Stimulated activated CD4-positive, alpha-beta T cell treated with anti-CD3 and anti-CD28 coated beads, Interleukin-4, amount 100 ng/mL, for 24 hours (primary cell): Measurements from ENCODE around the gene H6PD.
A peak's percentile ranks its signal among the peaks of the same experiment; 100 is the strongest.

Experiments
- DNase-seq: peaks from one replicate; pipeline ENCODE4 v3.0.0-alpha.2; 2020

The H6PD gene

GRCh38 chr1:9211291-9211811 is 23.2 kb upstream of the H6PD start:
- DNase-seq: no peak

DNA sequence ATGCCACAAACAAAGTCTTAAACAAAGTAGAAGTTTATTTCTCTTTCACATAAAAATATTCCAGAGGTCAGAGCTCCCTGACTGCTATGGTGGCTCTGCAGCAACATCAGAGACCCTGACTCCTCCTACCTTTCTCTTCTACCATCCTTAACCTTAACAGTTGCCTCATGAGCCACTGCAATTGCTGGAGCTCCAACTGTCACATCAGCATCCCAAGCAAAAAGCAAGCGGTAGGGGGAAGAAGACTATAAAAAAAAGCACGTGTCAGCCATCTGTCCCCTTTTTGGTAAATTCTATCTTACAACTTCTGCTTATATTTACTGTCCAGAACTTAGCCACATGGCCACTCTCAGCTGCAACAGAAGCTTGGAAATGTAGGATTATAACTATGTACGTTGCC is 21.8 kb upstream of the H6PD start:
- no peak for DNase-seq

DNA sequence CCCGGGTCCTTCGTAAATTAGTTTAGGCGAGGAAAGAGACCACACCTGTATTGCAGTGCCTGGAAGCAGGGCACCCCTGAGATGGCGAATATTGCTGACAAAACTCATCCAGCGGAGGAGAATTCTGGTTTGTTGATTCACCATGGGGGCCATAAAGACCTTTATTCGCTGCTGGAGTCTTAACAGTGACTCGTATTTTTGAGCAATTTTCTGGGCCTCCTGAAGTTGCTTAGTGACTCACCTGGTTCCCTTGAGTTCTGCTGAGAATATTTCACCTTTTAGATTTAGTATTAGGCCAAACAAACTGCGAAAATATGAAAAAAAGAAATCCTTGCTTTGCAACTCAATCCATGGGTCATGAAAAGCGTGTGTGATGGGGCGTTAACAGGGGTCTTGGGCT is 20.6 kb upstream of the H6PD start:
- DNase-seq: no peak

DNA sequence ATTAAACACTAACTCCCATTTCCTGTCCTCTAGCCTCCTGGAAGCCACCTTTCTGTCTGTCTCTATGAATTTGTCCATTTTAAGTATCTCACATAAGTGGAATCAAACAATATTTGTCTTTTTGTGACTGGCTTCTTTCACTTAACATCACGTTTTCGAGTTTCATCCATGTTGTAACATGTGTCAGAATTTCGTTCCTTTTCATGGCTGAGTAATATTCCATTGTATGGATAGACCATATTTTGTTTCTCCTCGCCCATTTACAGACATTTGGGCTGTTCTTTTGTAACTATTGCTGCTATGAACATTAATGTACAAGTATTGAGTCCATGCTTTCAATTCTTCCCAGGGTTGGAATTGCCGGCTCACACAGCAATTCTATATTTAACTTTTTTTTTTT is 15.7 kb upstream of the H6PD start:
- DNase-seq: no peak

DNA sequence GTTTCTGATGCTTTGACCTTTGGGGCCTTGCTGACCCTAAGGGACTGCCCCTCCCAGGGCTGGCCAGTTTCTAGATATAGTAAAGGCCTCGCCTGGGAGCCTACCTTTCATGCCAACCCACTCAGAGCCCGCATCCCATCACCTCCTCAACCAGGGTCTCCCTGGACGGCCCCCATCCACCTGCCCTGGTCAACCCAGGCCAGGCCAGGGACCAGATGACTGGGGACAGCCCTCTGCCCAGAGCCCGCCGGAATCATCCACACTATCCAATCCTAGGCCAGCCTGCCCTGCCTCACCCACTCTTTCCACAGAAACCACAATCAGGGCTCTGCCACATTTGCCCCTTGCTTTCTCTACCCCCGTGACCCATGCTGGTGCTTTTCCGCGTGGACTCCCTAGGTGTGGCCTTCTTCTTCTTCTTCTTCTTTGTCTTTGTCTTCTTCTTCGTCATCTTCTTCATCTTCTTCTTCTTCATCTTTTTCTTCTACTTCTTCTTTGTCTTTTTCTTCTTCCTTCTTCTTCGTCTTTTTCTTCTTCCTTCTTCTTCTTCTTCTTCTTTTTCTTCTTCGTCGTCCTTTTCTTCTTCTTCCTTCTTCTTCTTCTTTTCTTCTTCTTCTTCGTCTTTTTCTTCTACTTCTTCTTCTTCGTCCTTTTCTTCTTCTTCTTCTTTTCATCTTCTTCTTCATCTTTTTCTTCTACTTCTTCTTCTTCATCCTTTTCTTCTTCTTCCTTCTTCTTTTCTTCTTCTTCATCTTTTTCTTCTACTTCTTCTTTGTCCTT is 11.5 kb upstream of the H6PD start:
- no peak for DNase-seq

DNA sequence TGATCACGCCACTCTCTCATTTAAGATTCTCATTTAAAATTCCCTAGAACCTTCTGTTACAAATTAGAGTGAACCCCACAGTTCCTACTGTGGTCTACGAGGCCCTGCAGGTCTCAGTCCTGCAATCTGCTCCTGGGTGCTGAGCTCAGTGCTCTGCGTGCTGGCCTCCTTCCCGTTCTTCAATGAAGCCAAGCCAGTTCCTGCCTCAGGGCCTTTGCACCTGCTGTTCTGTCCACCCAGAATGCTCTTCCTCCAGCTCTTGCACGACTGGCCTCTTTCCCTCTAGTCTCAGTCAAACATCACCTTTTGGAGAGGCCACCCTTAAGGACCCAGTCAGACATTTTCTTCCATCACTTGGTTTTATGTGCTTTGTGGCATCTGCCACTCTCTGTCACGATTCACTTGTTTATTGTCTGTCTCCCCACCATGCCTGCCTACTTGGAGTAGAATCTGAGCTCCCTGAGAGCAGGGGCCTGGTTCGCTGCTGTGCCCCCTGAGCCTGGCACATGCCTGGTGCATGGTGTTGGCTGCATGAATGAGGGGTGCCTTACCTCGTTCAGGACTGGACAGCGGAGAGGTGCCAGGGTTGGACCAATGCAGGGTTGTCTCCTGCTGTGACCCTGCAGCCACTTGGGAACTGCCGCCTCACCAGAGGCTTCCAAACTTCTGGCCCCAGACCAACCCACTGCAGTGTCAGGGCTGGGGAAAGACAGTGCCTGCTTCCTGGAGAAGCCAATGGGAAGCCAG is 9.7 kb upstream of the H6PD start:
- DNase-seq: no peak

- no peak for DNase-seq
These were observed 9.2 kb upstream of the H6PD start for GRCh38 chr1:9225411-9225785.

GRCh38 chr1:9228609-9229008 is 6.0 kb upstream of the H6PD start:
- peak; percentile 26 for DNase-seq

- no peak for DNase-seq
These were observed 5.0 kb upstream of the H6PD start for GRCh38 chr1:9229549-9229948.

DNA sequence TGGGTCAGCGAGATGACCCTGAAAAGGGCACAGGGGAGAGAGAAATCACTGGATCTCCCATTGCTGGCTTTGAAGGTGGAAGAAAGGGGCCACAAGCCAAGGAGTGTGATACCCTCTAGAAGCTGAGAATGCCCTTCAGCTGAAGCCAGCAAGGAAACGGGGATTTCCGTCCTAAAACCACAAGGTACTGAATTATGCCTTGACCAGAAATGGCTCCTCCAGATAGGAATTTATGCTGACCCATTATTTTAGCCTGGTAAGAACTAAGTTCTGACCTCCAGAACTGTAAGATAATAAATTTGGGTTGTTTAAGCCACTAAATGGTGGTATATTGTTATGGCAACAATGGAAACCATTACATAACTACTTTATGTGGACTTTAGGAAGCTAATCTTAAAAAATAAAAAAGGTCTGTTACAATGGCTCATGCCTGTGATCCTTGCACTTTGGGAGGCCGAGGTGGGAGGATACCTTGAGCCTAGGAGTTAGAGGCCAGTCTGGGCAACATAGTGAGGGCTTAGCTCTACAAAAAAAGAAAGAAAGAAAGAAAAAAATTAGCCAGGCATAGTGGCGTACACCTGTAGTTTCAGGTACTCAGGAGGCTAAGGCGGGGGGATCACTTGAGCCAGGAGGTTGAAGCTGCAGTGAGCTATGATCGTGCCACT is 3.6 kb upstream of the H6PD start:
- DNase-seq: no peak

DNA sequence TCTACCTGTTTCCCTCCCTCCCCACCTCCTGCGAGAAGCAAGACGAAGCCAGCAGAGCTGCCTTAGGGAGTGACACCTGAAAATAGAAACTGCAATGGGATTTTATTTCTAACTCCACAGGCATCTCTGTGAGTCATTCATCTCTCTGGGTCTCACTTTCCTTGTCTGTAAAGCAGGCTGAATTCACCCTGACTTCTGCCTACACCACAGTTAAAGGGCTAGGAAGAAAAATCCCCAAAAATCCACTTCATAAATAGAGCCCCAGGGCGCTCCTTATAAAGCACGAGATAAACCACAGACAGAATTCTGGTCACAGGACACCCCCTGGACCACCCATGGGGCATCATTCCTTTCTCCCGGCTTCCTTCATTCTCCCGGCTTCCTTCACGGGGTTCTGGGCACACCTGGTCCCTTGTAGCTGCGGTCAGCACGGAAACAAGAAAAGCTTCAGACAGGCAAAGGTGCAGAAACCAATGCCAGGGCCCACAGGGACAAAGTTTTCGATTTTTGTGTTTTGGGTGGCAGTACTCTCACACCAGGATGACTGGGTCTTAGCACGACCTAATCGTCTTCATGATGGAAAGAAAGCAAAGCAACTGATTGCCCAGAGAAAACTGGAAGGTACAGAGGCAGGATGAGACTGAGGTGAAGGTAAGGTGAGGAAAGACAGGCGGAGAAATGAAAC is 2.8 kb upstream of the H6PD start:
- no peak for DNase-seq

DNA sequence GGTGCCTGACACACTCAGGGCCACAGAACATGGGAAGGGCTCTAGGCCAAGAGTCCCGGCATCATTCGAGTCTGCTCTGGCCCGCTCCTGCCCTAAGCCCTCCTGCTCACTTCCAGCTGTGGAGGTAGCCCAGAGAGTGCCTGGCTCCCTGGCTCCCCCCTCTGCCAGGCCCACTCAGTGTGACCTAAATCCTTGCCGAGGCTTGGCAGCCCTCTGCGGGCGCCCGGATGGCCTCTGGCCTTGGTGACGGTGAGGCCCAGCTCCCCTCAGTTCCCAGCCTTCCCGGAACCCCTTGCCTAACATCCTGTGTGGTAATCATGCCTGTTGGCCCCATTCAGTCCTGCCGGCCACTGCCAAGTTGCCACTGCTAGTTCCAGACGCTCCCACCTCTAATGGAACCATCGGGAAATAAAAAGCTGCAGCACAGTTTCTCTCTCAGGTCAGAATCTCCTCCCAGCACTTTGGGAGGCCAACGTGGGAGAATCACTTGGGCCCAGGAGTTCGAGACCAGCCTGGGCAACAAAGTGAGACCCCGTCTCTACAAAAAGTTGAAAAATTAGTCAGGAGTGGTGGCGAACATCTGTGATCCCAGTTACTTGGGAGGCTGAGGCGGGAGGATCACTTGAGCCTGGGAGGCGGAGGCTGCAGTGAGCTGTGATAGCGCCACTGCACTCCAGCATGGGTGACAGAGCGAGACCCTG is 1.2 kb upstream of the H6PD start:
- DNase-seq: no peak

- DNase-seq: no peak
These were observed 692 bp upstream of the H6PD start for GRCh38 chr1:9233942-9234222.

- DNase-seq: no peak
These were observed 504 bp downstream of the H6PD start for GRCh38 chr1:9235096-9235459.

DNA sequence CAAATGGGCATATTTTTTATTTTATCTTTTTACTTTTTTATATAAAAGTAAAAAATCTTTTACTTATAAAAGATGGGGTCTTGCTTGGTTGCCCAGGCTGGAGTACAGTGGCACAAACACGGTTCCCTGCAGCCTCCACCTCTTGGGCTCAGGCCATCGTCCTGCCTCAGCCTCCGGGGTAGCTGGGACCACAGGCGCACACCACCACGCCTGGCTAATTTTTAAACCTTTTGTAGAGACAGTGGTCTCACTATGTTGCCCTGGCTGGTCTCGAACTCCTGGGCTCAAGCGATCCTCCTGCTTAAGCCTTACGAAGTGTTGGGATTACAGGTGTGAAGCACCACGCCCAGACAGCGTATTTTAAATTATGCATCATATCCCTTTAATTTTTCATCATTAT is 986 bp downstream of the H6PD start:
- no peak for DNase-seq

DNA sequence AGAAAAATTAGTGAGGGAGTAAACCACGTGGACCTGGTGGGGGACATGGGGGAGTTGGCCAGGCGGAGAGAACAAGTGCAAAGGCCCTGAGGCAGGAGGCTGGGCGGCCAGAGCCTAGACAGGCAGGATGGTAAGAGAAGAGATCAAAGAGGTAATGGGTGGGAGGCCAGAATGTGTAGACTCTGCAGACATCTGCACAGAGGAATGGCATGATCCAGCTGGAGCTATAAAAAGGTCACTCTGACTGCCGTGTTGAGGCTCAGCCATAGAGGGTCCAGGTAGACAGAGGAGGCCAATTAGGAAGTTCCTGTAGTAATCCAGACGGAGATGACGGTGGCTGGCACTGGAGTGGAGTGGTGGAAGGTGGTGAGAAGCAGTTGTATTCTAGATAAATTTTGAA is 3.6 kb downstream of the H6PD start:
- no peak for DNase-seq

DNA sequence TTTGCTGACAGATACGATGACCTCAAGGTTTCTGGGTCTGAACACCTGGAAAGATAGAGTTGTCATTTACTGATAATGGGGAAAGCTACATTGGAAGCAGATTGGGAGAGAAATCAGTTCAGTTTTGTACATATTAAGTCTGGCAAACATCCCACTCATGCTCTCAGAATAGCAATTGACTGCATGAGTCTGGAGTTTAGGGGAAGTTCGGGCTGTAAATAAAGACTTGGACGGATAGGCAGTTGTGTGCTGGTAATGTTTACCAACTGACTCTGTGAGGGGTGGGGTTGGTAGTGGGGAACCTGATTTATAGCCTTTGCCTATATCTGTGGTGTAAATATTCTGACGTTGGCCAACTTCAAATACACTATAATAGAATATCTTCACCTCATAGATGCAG is 4.0 kb downstream of the H6PD start:
- DNase-seq: no peak

DNA sequence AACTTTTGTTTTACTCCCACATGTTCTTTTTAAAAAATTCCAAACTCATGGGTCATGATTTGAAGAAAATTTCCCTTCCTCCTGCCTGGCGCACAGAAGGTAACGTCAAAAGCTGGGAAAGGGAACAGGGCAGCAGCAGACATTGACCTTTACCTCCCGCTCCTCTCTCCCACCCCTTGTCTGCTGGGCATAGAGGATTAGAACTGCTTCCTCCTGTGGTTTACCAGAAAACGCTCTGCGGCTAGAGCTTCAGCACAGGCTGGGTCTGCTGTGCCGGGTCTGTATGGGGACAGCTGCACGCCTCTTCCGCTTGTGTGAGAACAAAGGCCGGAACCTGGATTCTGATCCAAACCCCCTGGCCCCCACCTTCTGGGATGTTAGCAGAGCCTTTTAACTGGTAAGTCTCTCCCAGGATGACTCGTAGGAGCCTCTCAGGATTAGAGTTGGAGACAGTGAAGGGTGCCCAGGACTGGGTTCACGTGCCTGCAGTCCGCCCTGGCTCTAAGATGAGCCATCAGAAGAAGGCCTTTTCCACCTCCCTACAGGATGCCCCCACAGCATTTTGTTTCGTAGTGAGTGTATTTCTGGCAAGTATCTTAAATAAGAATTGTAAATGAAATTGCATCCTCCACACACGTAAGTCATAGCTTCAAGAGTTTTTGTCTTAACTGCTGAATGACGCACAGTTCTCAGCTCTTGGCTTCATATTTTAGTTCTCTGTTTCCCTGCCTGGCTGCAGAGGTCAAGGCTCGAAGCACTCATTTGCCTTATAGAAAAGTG is 5.2 kb downstream of the H6PD start:
- peak; percentile 43 for DNase-seq

GRCh38 chr1:9240914-9241820 is 6.6 kb downstream of the H6PD start:
- no peak for DNase-seq

GRCh38 chr1:9241891-9242290 is 7.3 kb downstream of the H6PD start:
- no peak for DNase-seq

DNA sequence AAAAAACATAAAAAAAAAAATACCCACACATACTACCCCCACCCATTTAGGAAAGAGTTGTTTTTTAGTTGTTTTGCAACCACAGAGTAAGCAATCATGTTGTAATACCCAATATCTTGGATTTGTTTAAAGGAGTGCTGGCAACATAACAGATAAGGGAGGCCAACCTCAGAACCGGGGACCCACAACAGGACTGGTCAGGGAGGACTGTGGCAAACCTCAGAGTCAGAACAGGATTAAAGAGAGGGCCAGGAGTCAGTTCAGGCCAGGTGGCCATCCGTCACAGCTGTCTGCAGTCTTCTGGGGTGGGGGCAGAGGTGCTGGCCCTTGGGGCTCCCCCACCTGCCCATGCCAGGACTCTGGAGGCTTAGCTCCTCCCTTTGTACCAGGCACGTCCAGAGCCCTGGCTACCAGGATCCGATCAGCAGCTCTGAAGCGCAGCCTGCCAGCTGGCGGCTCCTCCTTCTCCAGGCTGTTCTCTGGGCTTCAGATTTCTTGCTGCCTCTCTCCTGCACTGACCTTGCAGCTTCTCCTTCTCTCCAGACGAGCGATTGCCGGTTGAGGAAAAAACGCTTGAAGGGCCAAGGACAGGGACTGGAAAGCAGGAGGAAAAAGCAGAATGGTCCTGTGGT is 7.9 kb downstream of the H6PD start:
- no peak for DNase-seq
